ENCODE results near the gene S1PR2.

- no peak for TF ChIP-seq CTCF (IDR thresholded peaks at IDR 0.05)
- TF ChIP-seq POLR2A (IDR thresholded peaks at IDR 0.05), result no peak
Measured at GRCh38 chr19:10184636-10185035, 46.5 kb downstream of the S1PR2 start.

Data from ovary (tissue), 3 donors.